Measurements from ENCODE around the gene PPRC1.
"Not testable (repeated sequence)": the region's sequence is repeated elsewhere in the genome, so short reads cannot be mapped to it uniquely, and the experiment has no call there.

PPRC1 gene

GRCh38 chr10:102185272-102185671 is 52.4 kb downstream of the PPRC1 start:
- Histone ChIP-seq H4K20me1 (ENCODE audit: insufficient read depth, low read length) (no peaks in the 10 kb centered on the region), H3K4me1 (ENCODE audit: insufficient read depth, low read length, severe bottlenecking) (no peaks in the 10 kb centered on the region), H3K27ac (ENCODE audit: low read depth, low read length, poor library complexity, severe bottlenecking) (no peak overlapping the region), H3F3A (ENCODE audit: insufficient read depth, low read length) (no peaks in the 10 kb centered on the region), H2AFZ (ENCODE audit: low read length) (no peak overlapping the region), H3K4me2 (ENCODE audit: low read length) (no peak overlapping the region), H3K36me3 (ENCODE audit: insufficient read depth, low read length) (no peaks in the 10 kb centered on the region), H3K9me3 (ENCODE audit: low read length) (no peaks in the 10 kb centered on the region), H3K27me3 (ENCODE audit: insufficient read depth, low read length) (no peaks in the 10 kb centered on the region), H3K9ac (ENCODE audit: low read length) (no peak overlapping the region), H3K9me2 (ENCODE audit: low read depth, low read length) (no peaks in the 10 kb centered on the region), H3K79me2 (ENCODE audit: insufficient read depth, low read length) (no peaks in the 10 kb centered on the region), H3K4me3 (ENCODE audit: low read depth, low read length, poor library complexity, severe bottlenecking) (no peak overlapping the region)
- no peak for TF ChIP-seq CTCF (IDR thresholded peaks at IDR 0.05; ENCODE audit: low read length)
- TF ChIP-seq EZH2 (IDR thresholded peaks at IDR 0.05; ENCODE audit: borderline replicate concordance, low read length), result no peak

GRCh38 chr10:102185811-102186527 is 53.1 kb downstream of the PPRC1 start:
- H3F3A ChIP-seq (ENCODE audit: insufficient read depth, low read length), result no peaks in the 10 kb centered on the region
- no peak overlapping the region for H3K4me2 ChIP-seq (ENCODE audit: low read length)
- no peak for TF ChIP-seq EZH2 (IDR thresholded peaks at IDR 0.05; ENCODE audit: borderline replicate concordance, low read length)
- TF ChIP-seq CTCF (IDR thresholded peaks at IDR 0.05; ENCODE audit: low read length), result no peak

DNA sequence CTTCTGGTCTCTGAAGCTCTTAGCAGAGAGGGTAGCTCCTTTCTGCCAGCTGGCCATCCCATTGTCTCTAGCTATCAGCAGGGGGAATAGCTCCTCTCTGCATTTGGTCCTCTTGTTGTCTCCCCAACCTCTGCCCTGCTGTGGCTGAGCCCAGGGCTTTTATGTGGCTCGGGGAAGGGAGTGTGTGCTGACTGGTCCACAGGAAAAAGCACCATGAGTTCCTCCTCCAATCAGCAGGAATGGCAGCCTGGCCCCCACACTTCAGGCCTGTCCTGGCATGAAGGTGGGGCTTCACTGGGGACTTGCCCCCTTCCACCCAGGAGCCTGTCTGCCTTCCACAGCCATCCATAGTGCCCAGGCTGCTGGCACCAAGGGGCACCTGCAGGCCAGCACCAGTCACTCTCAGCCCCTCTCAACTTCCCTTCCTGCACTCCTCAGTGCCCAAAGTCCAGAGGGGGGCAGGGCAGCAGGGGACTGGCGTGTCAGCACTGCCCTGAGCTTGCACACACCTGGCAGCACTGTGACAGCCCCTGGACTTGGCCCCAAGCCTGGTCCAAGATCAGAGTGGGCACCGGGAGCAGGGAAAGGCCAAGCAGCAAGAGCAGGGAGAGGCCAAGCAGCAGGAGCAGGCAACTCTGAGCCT is 55.6 kb downstream of the PPRC1 start:
- H4K20me1 ChIP-seq (ENCODE audit: insufficient read depth, low read length), result no peaks in the 10 kb centered on the region
- H3K4me2 ChIP-seq (ENCODE audit: low read length), result no peak overlapping the region
- H3K36me3 ChIP-seq (ENCODE audit: insufficient read depth, low read length), result no peaks in the 10 kb centered on the region
- H3K27me3 ChIP-seq (ENCODE audit: insufficient read depth, low read length), result no peaks in the 10 kb centered on the region
- TF ChIP-seq CTCF (IDR thresholded peaks at IDR 0.05; ENCODE audit: low read length) (no peak), EZH2 (IDR thresholded peaks at IDR 0.05; ENCODE audit: borderline replicate concordance, low read length) (no peak)
- no peaks in the 10 kb centered on the region for H3K9me2 ChIP-seq (ENCODE audit: low read depth, low read length)
- no peak overlapping the region for H3K27ac ChIP-seq (ENCODE audit: low read depth, low read length, poor library complexity, severe bottlenecking)
- no peaks in the 10 kb centered on the region for H3K9me3 ChIP-seq (ENCODE audit: low read length)
- no peak overlapping the region for H2AFZ ChIP-seq (ENCODE audit: low read length)
- no peaks in the 10 kb centered on the region for H3K79me2 ChIP-seq (ENCODE audit: insufficient read depth, low read length)
- no peak overlapping the region for H3K4me3 ChIP-seq (ENCODE audit: low read depth, low read length, poor library complexity, severe bottlenecking)
- no peaks in the 10 kb centered on the region for H3F3A ChIP-seq (ENCODE audit: insufficient read depth, low read length)
- no peak overlapping the region for H3K9ac ChIP-seq (ENCODE audit: low read length)
- H3K4me1 ChIP-seq (ENCODE audit: insufficient read depth, low read length, severe bottlenecking), result no peaks in the 10 kb centered on the region

More at GRCh38 chr10:102185811-102186527, 53.1 kb downstream of the PPRC1 start:
- no peaks in the 10 kb centered on the region for H3K4me1 ChIP-seq (ENCODE audit: insufficient read depth, low read length, severe bottlenecking)
- H3K9me3 ChIP-seq (ENCODE audit: low read length), result no peaks in the 10 kb centered on the region
- H3K36me3 ChIP-seq (ENCODE audit: insufficient read depth, low read length), result no peaks in the 10 kb centered on the region
- no peak overlapping the region for H2AFZ ChIP-seq (ENCODE audit: low read length)
- H3K27ac ChIP-seq (ENCODE audit: low read depth, low read length, poor library complexity, severe bottlenecking), result no peak overlapping the region
- H3K9me2 ChIP-seq (ENCODE audit: low read depth, low read length), result no peaks in the 10 kb centered on the region
- no peaks in the 10 kb centered on the region for H4K20me1 ChIP-seq (ENCODE audit: insufficient read depth, low read length)
- no peaks in the 10 kb centered on the region for H3K27me3 ChIP-seq (ENCODE audit: insufficient read depth, low read length)
- H3K9ac ChIP-seq (ENCODE audit: low read length), result no peak overlapping the region
- H3K4me3 ChIP-seq (ENCODE audit: low read depth, low read length, poor library complexity, severe bottlenecking), result no peak overlapping the region
- no peaks in the 10 kb centered on the region for H3K79me2 ChIP-seq (ENCODE audit: insufficient read depth, low read length)

DNA sequence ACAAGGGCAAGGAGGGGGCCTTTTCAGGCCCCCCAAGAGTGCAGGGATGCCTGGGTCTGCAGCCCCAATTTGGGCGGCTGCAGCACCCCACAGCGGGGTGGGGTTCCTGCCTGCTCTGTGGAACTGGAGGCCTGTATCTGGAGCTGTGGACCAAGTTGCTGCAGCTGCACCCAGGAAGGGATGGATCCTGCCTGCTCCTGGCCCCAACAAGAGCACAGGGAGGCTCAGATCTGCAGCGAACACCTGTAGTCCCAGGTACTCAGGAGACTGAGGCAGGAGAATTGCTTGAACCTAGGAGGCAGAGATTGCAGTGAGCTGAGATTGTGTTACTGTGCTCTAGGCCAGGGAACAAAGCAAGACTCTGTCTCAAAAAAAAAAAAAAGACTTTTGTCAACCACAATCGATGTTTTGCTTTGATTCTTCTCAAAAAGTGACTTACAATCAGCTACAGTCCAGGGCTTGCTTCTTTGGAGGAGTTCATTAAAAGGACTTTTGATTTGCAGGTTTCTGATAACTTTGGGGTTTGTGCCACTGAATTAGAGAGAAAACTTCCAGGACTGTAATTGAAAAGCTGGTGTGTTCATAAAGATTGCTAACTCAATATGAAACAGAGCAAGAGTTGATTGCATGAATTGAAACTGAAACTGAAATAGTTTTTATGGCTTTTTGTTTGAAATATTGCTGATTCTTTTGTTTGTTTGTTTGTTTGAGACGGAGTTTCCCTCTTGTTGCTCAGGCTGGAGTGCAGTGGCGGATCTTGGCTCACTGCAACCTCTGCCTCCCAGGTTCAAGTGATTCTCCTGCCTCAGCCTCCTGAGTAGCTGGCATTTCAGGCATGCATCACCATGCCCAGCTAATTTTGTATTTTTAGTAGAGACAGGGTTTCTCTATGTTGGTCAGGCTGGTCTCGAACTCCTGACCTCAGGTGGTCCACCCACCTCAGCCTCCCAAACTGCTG is 56.4 kb downstream of the PPRC1 start:
- not testable (repeated sequence) for H2AFZ ChIP-seq (ENCODE audit: low read length)

More for the DNA sequence above, 56.4 kb downstream of the PPRC1 start:
- H3F3A ChIP-seq (ENCODE audit: insufficient read depth, low read length); H3K9ac ChIP-seq (ENCODE audit: low read length); H4K20me1 ChIP-seq (ENCODE audit: insufficient read depth, low read length); H3K9me2 ChIP-seq (ENCODE audit: low read depth, low read length); H3K27ac ChIP-seq (ENCODE audit: low read depth, low read length, poor library complexity, severe bottlenecking); H3K9me3 ChIP-seq (ENCODE audit: low read length); H3K4me1 ChIP-seq (ENCODE audit: insufficient read depth, low read length, severe bottlenecking); H3K4me3 ChIP-seq (ENCODE audit: low read depth, low read length, poor library complexity, severe bottlenecking); H3K36me3 ChIP-seq (ENCODE audit: insufficient read depth, low read length); H3K79me2 ChIP-seq (ENCODE audit: insufficient read depth, low read length); H3K4me2 ChIP-seq (ENCODE audit: low read length); H3K27me3 ChIP-seq (ENCODE audit: insufficient read depth, low read length): not testable (repeated sequence)
